ACC112 (cell line): Measurements from ENCODE around the gene PEX5.

Experiments
- H2AFZ ChIP-seq: fragments of 200-600 bp; sonication (generic); one replicate; pipeline ENCODE4 v1.6.0; 2017; ENCODE audit warnings: antibody characterized with exemption, low read length; ENCODE audit not compliant: unreplicated experiment
- H3K27ac ChIP-seq: fragments of 200-600 bp; sonication (generic); 2 replicates; pipeline ENCODE4 v1.5.1; 2014; ENCODE audit warnings: low read depth, mild to moderate bottlenecking, antibody characterized with exemption, low read length, moderate library complexity
- H3K27me3 ChIP-seq: fragments of 200-600 bp; sonication (generic); 2 replicates; pipeline ENCODE4 v1.6.1; 2014; ENCODE audit warnings: mild to moderate bottlenecking, antibody characterized with exemption, low read length, moderate library complexity, mixed read lengths; ENCODE audit not compliant: insufficient read depth
- H3K36me3 ChIP-seq: fragments of 200-600 bp; sonication (generic); 2 replicates; pipeline ENCODE4 v1.6.1; 2016; ENCODE audit warnings: mild to moderate bottlenecking, antibody characterized with exemption, low read length, moderate library complexity, mixed read lengths; ENCODE audit not compliant: insufficient read depth
- H3K4me1 ChIP-seq: fragments of 200-600 bp; sonication (generic); one replicate; pipeline ENCODE4 v1.6.1; 2016; ENCODE audit warnings: low read length, mixed read lengths; ENCODE audit not compliant: insufficient read depth, unreplicated experiment, control insufficient read depth
- H3K4me3 ChIP-seq: fragments of 200-600 bp; sonication (generic); 2 replicates; pipeline ENCODE4 v1.5.1; 2014; ENCODE audit warnings: mild to moderate bottlenecking, low read depth, low read length
- H3K79me2 ChIP-seq: fragments of 200-600 bp; sonication (generic); one replicate; pipeline ENCODE4 v1.6.0; 2016; ENCODE audit warnings: low read length; ENCODE audit not compliant: control insufficient read depth, unreplicated experiment, insufficient read depth

Gene PEX5

GRCh38 chr12:7150841-7151240 lies 38.6 kb upstream of the PEX5 start:
- Histone ChIP-seq H3K27ac (no peak overlapping the region), H3K27me3 (no peaks in the 10 kb centered on the region), H3K79me2 (no peaks in the 10 kb centered on the region), H3K36me3 (peaks cover 4% of the 10 kb centered on the region; the same call in 1 of the 2 replicates), H3K4me1 (peaks cover 9% of the 10 kb centered on the region), H3K4me3 (no peak overlapping the region), H2AFZ (no peak overlapping the region)

GRCh38 chr12:7151532-7151931 lies 38.0 kb upstream of the PEX5 start:
- no peaks in the 10 kb centered on the region for H3K79me2 ChIP-seq
- H3K4me1 ChIP-seq, result peaks cover 2% of the 10 kb centered on the region
- no peak overlapping the region for H3K27ac ChIP-seq
- no peak overlapping the region for H3K4me3 ChIP-seq
- H3K27me3 ChIP-seq, result no peaks in the 10 kb centered on the region
- H2AFZ ChIP-seq, result no peak overlapping the region
- H3K36me3 ChIP-seq, result peaks cover 4% of the 10 kb centered on the region; the same call in 1 of the 2 replicates

- no peak overlapping the region for H3K27ac ChIP-seq
- H3K4me1 ChIP-seq, result no peaks in the 10 kb centered on the region
- H3K79me2 ChIP-seq, result no peaks in the 10 kb centered on the region
- no peak overlapping the region for H2AFZ ChIP-seq
- H3K27me3 ChIP-seq, result no peaks in the 10 kb centered on the region
- H3K4me3 ChIP-seq, result no peak overlapping the region
- H3K36me3 ChIP-seq, result peaks cover 4% of the 10 kb centered on the region; the same call in 1 of the 2 replicates
Measured at GRCh38 chr12:7152818-7153217, 36.7 kb upstream of the PEX5 start.

- H3K36me3 ChIP-seq, result peaks cover 2% of the 10 kb centered on the region; the same call in 1 of the 2 replicates
Measured at GRCh38 chr12:7154042-7154441, 35.4 kb upstream of the PEX5 start.

GRCh38 chr12:7154901-7155470 lies 34.5 kb upstream of the PEX5 start:
- no peaks in the 10 kb centered on the region for H3K27me3 ChIP-seq

More at GRCh38 chr12:7154042-7154441, 35.4 kb upstream of the PEX5 start:
- Histone ChIP-seq H3K27ac (no peak overlapping the region), H3K4me1 (no peaks in the 10 kb centered on the region), H3K27me3 (no peaks in the 10 kb centered on the region), H2AFZ (no peak overlapping the region), H3K79me2 (no peaks in the 10 kb centered on the region), H3K4me3 (no peak overlapping the region)

GRCh38 chr12:7155471-7156034 lies 33.9 kb upstream of the PEX5 start:
- no peaks in the 10 kb centered on the region for H3K36me3 ChIP-seq
- H2AFZ ChIP-seq, result no peak overlapping the region
- no peaks in the 10 kb centered on the region for H3K79me2 ChIP-seq
- H3K27me3 ChIP-seq, result no peaks in the 10 kb centered on the region
- no peak overlapping the region for H3K27ac ChIP-seq
- no peaks in the 10 kb centered on the region for H3K4me1 ChIP-seq
- no peak overlapping the region for H3K4me3 ChIP-seq

More at GRCh38 chr12:7154901-7155470, 34.5 kb upstream of the PEX5 start:
- Histone ChIP-seq H3K79me2 (no peaks in the 10 kb centered on the region), H3K4me1 (no peaks in the 10 kb centered on the region), H3K27ac (no peak overlapping the region), H2AFZ (no peak overlapping the region), H3K4me3 (no peak overlapping the region), H3K36me3 (no peaks in the 10 kb centered on the region)

- no peak overlapping the region for H3K4me3 ChIP-seq
- peaks cover 3% of the 10 kb centered on the region; the same call in 1 of the 2 replicates for H3K27me3 ChIP-seq
- no peak overlapping the region for H3K27ac ChIP-seq
- H3K36me3 ChIP-seq, result no peaks in the 10 kb centered on the region
- no peaks in the 10 kb centered on the region for H3K79me2 ChIP-seq
- H2AFZ ChIP-seq, result no peak overlapping the region
- H3K4me1 ChIP-seq, result no peaks in the 10 kb centered on the region
Measured at GRCh38 chr12:7156259-7157197, 33.0 kb upstream of the PEX5 start.

- no peak overlapping the region for H2AFZ ChIP-seq
Measured at GRCh38 chr12:7157391-7157790, 32.1 kb upstream of the PEX5 start.

GRCh38 chr12:7158781-7159609 lies 30.5 kb upstream of the PEX5 start:
- Histone ChIP-seq H3K79me2 (no peaks in the 10 kb centered on the region), H3K27ac (no peak overlapping the region), H2AFZ (no peak overlapping the region), H3K36me3 (no peaks in the 10 kb centered on the region), H3K4me1 (no peaks in the 10 kb centered on the region), H3K4me3 (no peak overlapping the region), H3K27me3 (peaks cover 23% of the 10 kb centered on the region)

More at GRCh38 chr12:7157391-7157790, 32.1 kb upstream of the PEX5 start:
- Histone ChIP-seq H3K4me1 (no peaks in the 10 kb centered on the region), H3K27ac (no peak overlapping the region), H3K36me3 (no peaks in the 10 kb centered on the region), H3K27me3 (peaks cover 7% of the 10 kb centered on the region), H3K79me2 (no peaks in the 10 kb centered on the region), H3K4me3 (no peak overlapping the region)

- no peak overlapping the region for H3K4me3 ChIP-seq
- no peak overlapping the region for H3K27ac ChIP-seq
- H2AFZ ChIP-seq, result no peak overlapping the region
- no peaks in the 10 kb centered on the region for H3K4me1 ChIP-seq
- H3K36me3 ChIP-seq, result no peaks in the 10 kb centered on the region
- peaks cover 31% of the 10 kb centered on the region for H3K27me3 ChIP-seq
- no peaks in the 10 kb centered on the region for H3K79me2 ChIP-seq
Measured at GRCh38 chr12:7160183-7160582, 29.3 kb upstream of the PEX5 start.
